Vagina (tissue), 2 donors: ENCODE data around the gene CAND2.

Experiments used
- POLR2A ChIP-seq, 2 donors: fragments of 450-650 bp; IDR thresholded peaks; one replicate each; pipeline ENCODE4 v1.6.1; 2017; ENCODE audit warnings: antibody characterized with exemption in 2 of 2, mild to moderate bottlenecking in 2 of 2, moderate library complexity in 2 of 2
- POLR2AphosphoS5 ChIP-seq, 2 donors: sonication (generic); formaldehyde crosslinking; IDR thresholded peaks; one replicate each; pipeline ENCODE4 v1.9.0; 2017; ENCODE audit warnings: antibody characterized with exemption in 2 of 2, mild to moderate bottlenecking in 2 of 2, low read depth in 1 of 2; ENCODE audit not compliant: insufficient read depth in 1 of 2
- TF ChIP-seq, protein P1 (sequence below), 3 experiments: fragments of 450-650 bp in 2 of 3; fragments of 200-600 bp in 1 of 3; sonication (generic) in 1 of 3; IDR thresholded peaks; one replicate each; pipeline ENCODE4 v1.5.1; 2017 to 2019; ENCODE audit warnings: antibody characterized with exemption in 3 of 3, mild to moderate bottlenecking in 2 of 3, moderate library complexity in 2 of 3

DNA sequence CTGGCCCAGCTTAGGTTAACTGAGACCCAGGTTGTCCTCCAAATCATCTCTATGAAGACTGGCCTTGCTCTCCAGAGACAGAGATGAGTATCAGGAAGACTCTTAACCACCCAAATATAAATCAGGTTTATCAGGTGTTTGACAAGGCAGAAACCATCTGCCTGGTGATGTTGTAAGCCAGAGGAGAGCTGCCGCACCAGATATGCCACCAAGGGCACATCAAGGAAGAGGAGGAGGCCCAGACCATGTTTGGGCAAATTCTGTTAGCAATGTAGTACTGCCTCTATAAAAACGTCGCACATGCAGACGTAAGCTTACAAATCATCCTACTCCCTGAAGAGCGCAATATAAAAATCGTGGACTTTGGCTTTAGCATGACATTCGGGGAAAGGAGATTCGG lies 65.9 kb downstream of the CAND2 start:
- TF ChIP-seq, protein P1, sequence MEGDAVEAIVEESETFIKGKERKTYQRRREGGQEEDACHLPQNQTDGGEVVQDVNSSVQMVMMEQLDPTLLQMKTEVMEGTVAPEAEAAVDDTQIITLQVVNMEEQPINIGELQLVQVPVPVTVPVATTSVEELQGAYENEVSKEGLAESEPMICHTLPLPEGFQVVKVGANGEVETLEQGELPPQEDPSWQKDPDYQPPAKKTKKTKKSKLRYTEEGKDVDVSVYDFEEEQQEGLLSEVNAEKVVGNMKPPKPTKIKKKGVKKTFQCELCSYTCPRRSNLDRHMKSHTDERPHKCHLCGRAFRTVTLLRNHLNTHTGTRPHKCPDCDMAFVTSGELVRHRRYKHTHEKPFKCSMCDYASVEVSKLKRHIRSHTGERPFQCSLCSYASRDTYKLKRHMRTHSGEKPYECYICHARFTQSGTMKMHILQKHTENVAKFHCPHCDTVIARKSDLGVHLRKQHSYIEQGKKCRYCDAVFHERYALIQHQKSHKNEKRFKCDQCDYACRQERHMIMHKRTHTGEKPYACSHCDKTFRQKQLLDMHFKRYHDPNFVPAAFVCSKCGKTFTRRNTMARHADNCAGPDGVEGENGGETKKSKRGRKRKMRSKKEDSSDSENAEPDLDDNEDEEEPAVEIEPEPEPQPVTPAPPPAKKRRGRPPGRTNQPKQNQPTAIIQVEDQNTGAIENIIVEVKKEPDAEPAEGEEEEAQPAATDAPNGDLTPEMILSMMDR (IDR thresholded peaks at IDR 0.05) = no peak
- TF ChIP-seq POLR2A (IDR thresholded peaks at IDR 0.05) (no peak), POLR2AphosphoS5 (IDR thresholded peaks at IDR 0.05; ENCODE audit: insufficient read depth in 1 of 2, low read depth in 1 of 2) (no peak)
